HepG2 (cell line): ENCODE measurements around the gene ABCC12. TPM values are rescaled to one million over a fixed set of nuclear protein-coding genes. Genes with fewer than 3 reads are reported as not detected.

ENCODE experiments used
- AKAP8 ChIP-seq: sonication (generic); formaldehyde crosslinking; IDR thresholded peaks from 2 replicates; pipeline ENCODE4 v1.5.1; 2020; ENCODE audit warnings: mild to moderate bottlenecking, missing genetic modification reagents
- ATF5 ChIP-seq: sonication (generic); formaldehyde crosslinking; IDR thresholded peaks from 2 replicates; pipeline ENCODE4 v1.4.0; 2020; ENCODE audit warnings: mild to moderate bottlenecking, low read depth, missing genetic modification reagents
- FOXA1 ChIP-seq, 2 experiments: fragments of 450-650 bp in 1 of 2; sonication (generic) in 1 of 2; formaldehyde crosslinking in 1 of 2; IDR thresholded peaks; 2 replicates each; pipeline versions ENCODE4 v1.4.0 to v1.6.1; 2016 to 2020; ENCODE audit warnings: missing genetic modification reagents in 1 of 2
- GFI1 ChIP-seq: sonication (generic); formaldehyde crosslinking; IDR thresholded peaks from 2 replicates; pipeline ENCODE4 v1.5.0; 2020; ENCODE audit warnings: missing genetic modification reagents, mild to moderate bottlenecking, borderline replicate concordance
- HDAC2 ChIP-seq: sonication (generic); formaldehyde crosslinking; IDR thresholded peaks from 2 replicates; pipeline ENCODE4 v1.4.0; 2020; ENCODE audit warnings: missing genetic modification reagents
- HOXA3 ChIP-seq: sonication (generic); formaldehyde crosslinking; IDR thresholded peaks from 2 replicates; pipeline ENCODE4 v1.5.0; 2020; ENCODE audit warnings: missing genetic modification reagents
- HOXA5 ChIP-seq: sonication (generic); formaldehyde crosslinking; IDR thresholded peaks from 2 replicates; pipeline ENCODE4 v1.4.0; 2020; ENCODE audit warnings: missing genetic modification reagents
- MBD4 ChIP-seq: IDR thresholded peaks from 2 replicates; pipeline ENCODE4 v1.6.1; 2012; ENCODE audit warnings: low read length, inconsistent platforms, borderline replicate concordance
- MTA3 ChIP-seq: sonication (generic); formaldehyde crosslinking; IDR thresholded peaks from 2 replicates; pipeline ENCODE4 v1.4.0; 2020; ENCODE audit warnings: missing genetic modification reagents
- NFYB ChIP-seq: sonication (generic); formaldehyde crosslinking; IDR thresholded peaks from 2 replicates; pipeline ENCODE4 v1.4.0; 2020; ENCODE audit warnings: missing genetic modification reagents
- PLRG1 ChIP-seq: fragments of 450-650 bp; conservative IDR thresholded peaks from 2 replicates; pipeline ENCODE4 v1.6.1; 2016
- PRDM15 ChIP-seq: sonication (generic); formaldehyde crosslinking; IDR thresholded peaks from 2 replicates; pipeline ENCODE4 v1.4.0; 2020; ENCODE audit warnings: missing genetic modification reagents
- SALL2 ChIP-seq: sonication (generic); formaldehyde crosslinking; IDR thresholded peaks from 2 replicates; pipeline ENCODE4 v1.8.1; 2023; ENCODE audit warnings: mild to moderate bottlenecking, missing genetic modification reagents, inconsistent platforms
- TRIM24 ChIP-seq: sonication (generic); formaldehyde crosslinking; IDR thresholded peaks from 2 replicates; pipeline ENCODE4 v1.8.0; 2022; ENCODE audit warnings: mild to moderate bottlenecking, missing genetic modification reagents
- YY1 ChIP-seq: IDR thresholded peaks from 2 replicates; pipeline ENCODE4 v1.6.1; 2011; ENCODE audit warnings: low read length, low read depth, moderate library complexity, mild to moderate bottlenecking; ENCODE audit not compliant: insufficient read depth, insufficient replicate concordance
- ZNF224 ChIP-seq: sonication (generic); formaldehyde crosslinking; IDR thresholded peaks from 2 replicates; pipeline ENCODE4 v1.5.0; 2020; ENCODE audit warnings: mild to moderate bottlenecking, missing genetic modification reagents
- ZNF383 ChIP-seq: sonication (generic); formaldehyde crosslinking; IDR thresholded peaks from 2 replicates; pipeline ENCODE4 v1.4.0; 2020; ENCODE audit warnings: missing genetic modification reagents, mild to moderate bottlenecking, borderline replicate concordance
- ZNF569 ChIP-seq: sonication (generic); formaldehyde crosslinking; IDR thresholded peaks from 2 replicates; pipeline ENCODE4 v1.5.0; 2020; ENCODE audit warnings: mild to moderate bottlenecking, missing genetic modification reagents, moderate library complexity, borderline replicate concordance
- ZNF576 ChIP-seq: sonication (generic); formaldehyde crosslinking; IDR thresholded peaks from 2 replicates; pipeline ENCODE4 v1.4.0; 2020; ENCODE audit warnings: mild to moderate bottlenecking, missing genetic modification reagents
- ZNF670 ChIP-seq: sonication (generic); formaldehyde crosslinking; IDR thresholded peaks from 2 replicates; pipeline ENCODE4 v1.8.0; 2022; ENCODE audit warnings: mild to moderate bottlenecking, missing genetic modification reagents, borderline replicate concordance
- ZNF710 ChIP-seq: sonication (generic); formaldehyde crosslinking; IDR thresholded peaks from 2 replicates; pipeline ENCODE4 v1.5.0; 2020; ENCODE audit warnings: mild to moderate bottlenecking, missing genetic modification reagents, borderline replicate concordance
- polyA plus RNA-seq, 8 experiments: library from polyadenylated mRNA; depleted of rRNA in 3 of 8; stranded (reverse) in 7 of 8; unstranded in 1 of 8; fragments of >200 nt; fragmentation: Illumina TruSeq in 4 of 8; extraction: Trizol in 4 of 8; gene quantifications; 2 replicates each; pipeline versions ENCODE4 v1.2.1 to v1.2.3, GENCODE V29; 2011 to 2016; ENCODE audit warnings: low read depth in 4 of 8, missing spikeins in 1 of 8, mixed read lengths in 1 of 8; ENCODE audit not compliant: insufficient read depth in 1 of 8
- total RNA-seq, 5 experiments: library from RNA; depleted of rRNA; stranded (reverse); fragments of >200 nt; fragmentation: Illumina TruSeq; extraction: Trizol; gene quantifications; 2 replicates each; pipeline ENCODE4 v1.2.3, GENCODE V29; 2016; ENCODE audit warnings: low read depth in 1 of 5
- TF ChIP-seq, protein P1 (sequence below): IDR thresholded peaks from 2 replicates; pipeline ENCODE4 v1.6.1; 2016; ENCODE audit warnings: mild to moderate bottlenecking, missing biosample characterization, missing genetic modification reagents

Gene ABCC12
- total and polyA plus RNA-seq, 2 of the 13 experiments (the other 11 are each of a cell fraction or from before 2014, with no cell fraction given): not detected

DNA sequence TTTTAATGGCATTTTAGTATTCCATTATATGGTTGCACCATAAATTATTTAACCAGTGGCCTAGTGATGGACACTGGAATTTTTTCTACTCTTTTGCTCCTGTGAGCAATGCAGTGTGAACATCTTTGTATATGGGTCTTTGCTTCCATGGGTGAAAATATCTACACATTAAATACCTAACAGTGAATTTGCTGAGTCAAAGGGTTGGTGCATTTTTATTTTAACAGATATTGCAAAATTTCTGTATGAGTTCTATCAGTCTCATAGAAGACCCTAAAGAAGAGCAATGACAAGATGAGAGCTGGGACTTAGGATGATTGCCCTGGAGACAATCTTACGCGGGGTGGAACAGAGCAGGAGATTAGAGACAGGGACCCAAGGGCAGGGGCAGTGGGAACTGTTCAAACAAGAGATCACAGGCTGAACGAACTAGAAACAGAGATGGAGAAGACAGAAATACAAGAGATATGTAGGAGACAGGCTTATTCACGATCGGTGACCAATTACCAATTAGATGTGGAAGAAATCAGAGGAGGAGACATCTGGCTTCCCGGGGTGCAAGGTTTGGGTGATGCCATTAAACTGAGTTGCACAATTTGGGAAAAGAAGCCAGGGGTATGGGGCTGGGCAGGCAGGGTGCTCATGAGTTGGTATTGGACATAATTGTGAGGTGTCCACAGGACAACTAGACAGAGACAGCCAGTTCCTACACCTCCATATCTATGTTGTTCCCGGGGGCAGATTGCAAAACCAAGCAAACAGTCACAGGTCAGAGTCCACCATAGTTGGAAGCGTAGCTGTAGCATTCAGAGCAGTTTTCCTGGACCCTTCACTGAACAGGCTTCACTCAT, 48.4 kb upstream of the ABCC12 start (continued):
- TF ChIP-seq ZNF383 (CRISPR knock-in tag): no peak
- TF ChIP-seq MBD4: 0 out of 2 replicates have a peak, but pooled peaks have one; percentile 46
- TF ChIP-seq GFI1 (CRISPR knock-in tag): peak; percentile 86
- TF ChIP-seq ZNF576: no peak
- peak; percentile 60 for TF ChIP-seq YY1
- peak; percentile 99 for TF ChIP-seq HDAC2 (CRISPR knock-in tag)
- TF ChIP-seq, protein P1, sequence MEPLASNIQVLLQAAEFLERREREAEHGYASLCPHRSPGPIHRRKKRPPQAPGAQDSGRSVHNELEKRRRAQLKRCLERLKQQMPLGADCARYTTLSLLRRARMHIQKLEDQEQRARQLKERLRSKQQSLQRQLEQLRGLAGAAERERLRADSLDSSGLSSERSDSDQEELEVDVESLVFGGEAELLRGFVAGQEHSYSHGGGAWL: peak; percentile 45; the same call in 1 of the 2 replicates
- 0 out of 2 replicates have a peak, but pooled peaks have one; percentile 24 for TF ChIP-seq NFYB (CRISPR knock-in tag)
- no peak for TF ChIP-seq PRDM15 (CRISPR knock-in tag)
- no peak; the same call in 1 of the 2 replicates for TF ChIP-seq ZNF224 (CRISPR knock-in tag)
- TF ChIP-seq ATF5 (CRISPR knock-in tag): no peak
- peak; percentile 95 for TF ChIP-seq ZNF710 (CRISPR knock-in tag)
- no peak for TF ChIP-seq SALL2 (CRISPR knock-in tag)
- peak; percentile 87 for TF ChIP-seq HOXA5 (CRISPR knock-in tag)
- peak; percentile 96 for TF ChIP-seq HOXA3 (CRISPR knock-in tag)
- TF ChIP-seq MTA3 (CRISPR knock-in tag): no peak
- no peak for TF ChIP-seq FOXA1 (IDR thresholded peaks at IDR 0.05)
- TF ChIP-seq FOXA1 (CRISPR knock-in tag; IDR thresholded peaks at IDR 0.05): peak; percentile 96
- TF ChIP-seq ZNF569 (CRISPR knock-in tag): peak; percentile 73; the same call in 1 of the 2 replicates
- peak; percentile 97; the same call in 1 of the 2 replicates for TF ChIP-seq ZNF670
- no peak for TF ChIP-seq PLRG1
- peak; percentile 93 for TF ChIP-seq TRIM24 (CRISPR knock-in tag)
- TF ChIP-seq AKAP8: no peak; the same call in 1 of the 2 replicates
